SU-DHL-6 (cell line): ENCODE data around the gene RASSF1.

Experiments used
- CTCF ChIP-seq: fragments of 200-600 bp; sonication (generic); IDR thresholded peaks from one replicate; pipeline ENCODE4 v1.5.1; 2017; ENCODE audit warnings: antibody characterized with exemption, mild to moderate bottlenecking, low read length, moderate library complexity; ENCODE audit not compliant: insufficient read depth, poor library complexity, severe bottlenecking
- EZH2phosphoT487 ChIP-seq: fragments of 200-600 bp; sonication (generic), shearing (Covaris generic); conservative IDR thresholded peaks from 2 replicates; pipeline ENCODE4 v1.6.1; 2018; ENCODE audit warnings: mild to moderate bottlenecking, antibody characterized with exemption, low read length, moderate library complexity, mixed read lengths

GRCh38 chr3:50295553-50296431 is 44.8 kb downstream of the RASSF1 start:
- TF ChIP-seq CTCF (no peak), EZH2phosphoT487 (no peak)
